GM18519 (cell line): ENCODE data around the gene PXDC1.

Experiments used
- ATAC-seq: cut with Tn5 transposase; IDR thresholded peaks from one replicate; pipeline ENCODE4 v1.9.1; 2021; ENCODE audit warnings: mild to moderate bottlenecking, moderate library complexity; ENCODE audit not compliant: unreplicated experiment, low FRiP score

PXDC1 gene

GRCh38 chr6:3719462-3720308, 31.8 kb downstream of the PXDC1 start:
- ATAC-seq, result no peak

- ATAC-seq, result no peak
Observed at GRCh38 chr6:3718407-3718806, 33.1 kb downstream of the PXDC1 start.

DNA sequence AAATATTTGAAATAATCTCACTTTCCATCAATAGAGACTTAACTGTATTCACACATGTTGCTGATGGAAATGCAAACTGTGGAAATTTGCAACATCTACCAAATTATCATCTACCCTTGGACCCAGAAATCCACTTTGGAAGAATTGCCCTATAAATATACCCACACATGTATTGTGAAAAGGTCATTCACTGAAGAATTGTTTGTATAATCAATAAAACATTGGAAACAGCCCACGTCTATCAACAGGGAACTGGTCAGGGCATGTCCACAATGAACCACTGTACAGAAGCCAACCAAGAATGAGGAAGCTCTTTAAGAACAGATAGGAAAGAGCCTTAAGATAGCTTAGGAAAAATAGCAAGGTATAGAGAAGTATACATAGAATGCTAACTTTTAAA, 36.2 kb downstream of the PXDC1 start:
- no peak for ATAC-seq

DNA sequence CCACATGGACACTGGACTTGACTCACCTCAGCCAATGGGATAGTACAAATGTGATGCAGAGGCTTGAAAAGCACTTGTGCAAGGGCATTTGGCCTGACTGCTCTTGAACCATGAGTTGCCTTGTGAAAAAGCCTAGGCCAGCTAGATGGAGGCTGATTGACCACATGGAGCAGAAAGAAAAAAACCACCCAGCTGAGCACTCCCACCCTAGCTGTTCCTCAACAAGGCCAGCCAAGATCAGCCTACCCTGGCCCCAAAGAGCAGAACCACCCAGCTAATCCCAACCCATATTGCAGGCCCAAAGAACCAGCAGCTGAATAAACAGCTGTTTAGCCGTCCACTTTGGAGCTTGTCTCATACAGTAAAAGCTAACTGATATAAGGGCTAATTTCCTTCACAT, 36.7 kb downstream of the PXDC1 start:
- no peak for ATAC-seq

DNA sequence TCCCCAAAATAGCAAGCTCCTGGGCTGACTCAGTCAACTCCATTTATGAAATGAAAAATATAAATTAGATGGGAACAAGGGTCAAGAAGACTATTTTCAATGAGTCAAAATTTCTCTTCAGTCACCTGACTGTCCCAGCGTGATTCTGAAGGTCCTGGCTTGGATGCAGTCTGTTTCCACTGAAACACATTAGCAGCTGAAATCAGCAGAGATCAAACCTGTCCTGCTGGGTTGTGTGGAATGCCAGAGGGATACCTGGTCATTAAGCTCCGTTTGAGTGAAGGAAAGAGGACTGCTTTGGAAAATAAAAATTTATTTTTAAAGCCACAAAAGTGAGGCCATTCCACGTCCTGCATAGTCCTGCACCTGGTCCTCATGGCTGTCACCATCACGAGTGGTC, 37.4 kb downstream of the PXDC1 start:
- ATAC-seq, result no peak

DNA sequence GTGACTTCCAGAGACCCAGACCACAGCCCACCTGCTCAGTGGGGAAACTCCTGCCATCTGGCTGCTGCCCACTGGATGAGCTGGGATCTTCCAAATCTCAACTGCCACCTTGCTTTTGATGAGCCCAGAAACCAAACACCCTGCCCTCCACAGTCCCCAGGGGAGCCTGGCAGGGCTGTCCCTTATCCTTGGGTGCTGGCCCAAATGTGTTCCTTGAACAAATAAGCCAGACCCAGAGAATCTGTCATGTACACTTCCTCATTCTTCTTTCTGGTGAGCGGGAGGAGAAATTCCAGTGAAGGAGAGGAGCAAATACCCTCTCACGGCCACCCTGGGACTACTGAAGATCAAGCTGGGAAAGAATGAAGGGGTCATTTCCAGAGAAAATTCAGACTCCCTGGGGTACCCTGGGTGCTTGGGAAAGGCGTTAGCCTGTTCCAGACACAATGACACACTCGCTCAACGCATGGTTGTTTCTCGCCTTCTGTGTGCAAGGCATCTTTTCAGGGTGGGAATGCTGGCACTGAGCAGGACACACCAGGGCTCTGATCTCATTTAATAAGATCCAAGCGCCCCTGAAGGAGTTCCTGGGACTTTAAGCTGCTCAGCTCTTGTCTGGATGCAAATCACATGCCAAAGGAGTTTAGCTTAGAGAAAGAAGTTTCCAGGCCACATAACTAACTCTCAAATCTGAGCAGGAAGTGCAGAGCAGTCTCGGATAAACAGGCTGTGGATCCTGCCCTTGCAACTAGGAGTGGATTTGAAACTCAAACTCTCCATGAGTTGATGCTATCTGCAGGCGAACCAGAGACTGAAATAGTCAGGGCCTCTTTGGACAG, 38.5 kb downstream of the PXDC1 start:
- ATAC-seq, result no peak

GRCh38 chr6:3711776-3712175, 39.7 kb downstream of the PXDC1 start:
- ATAC-seq, result no peak

GRCh38 chr6:3710403-3710802, 41.1 kb downstream of the PXDC1 start:
- ATAC-seq, result no peak

DNA sequence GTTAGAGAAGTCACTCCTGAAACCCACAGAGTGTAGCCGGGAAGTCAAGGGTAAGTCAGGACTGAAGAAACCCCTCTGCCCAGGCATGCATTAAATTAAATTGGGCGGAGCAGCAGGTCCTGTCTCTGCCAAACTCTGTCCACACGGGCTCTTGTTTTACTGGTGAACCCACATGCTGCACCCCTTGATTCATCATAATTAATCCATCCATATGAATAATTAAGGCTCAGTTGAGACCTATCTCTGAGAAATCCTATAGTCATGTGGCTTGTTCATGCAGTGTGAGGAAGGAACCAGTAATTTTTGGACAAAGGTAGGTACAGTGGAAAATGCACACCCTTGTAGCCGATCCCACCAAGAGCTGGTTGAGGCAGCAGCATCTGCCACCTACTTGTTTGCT, 43.0 kb downstream of the PXDC1 start:
- ATAC-seq, result no peak

DNA sequence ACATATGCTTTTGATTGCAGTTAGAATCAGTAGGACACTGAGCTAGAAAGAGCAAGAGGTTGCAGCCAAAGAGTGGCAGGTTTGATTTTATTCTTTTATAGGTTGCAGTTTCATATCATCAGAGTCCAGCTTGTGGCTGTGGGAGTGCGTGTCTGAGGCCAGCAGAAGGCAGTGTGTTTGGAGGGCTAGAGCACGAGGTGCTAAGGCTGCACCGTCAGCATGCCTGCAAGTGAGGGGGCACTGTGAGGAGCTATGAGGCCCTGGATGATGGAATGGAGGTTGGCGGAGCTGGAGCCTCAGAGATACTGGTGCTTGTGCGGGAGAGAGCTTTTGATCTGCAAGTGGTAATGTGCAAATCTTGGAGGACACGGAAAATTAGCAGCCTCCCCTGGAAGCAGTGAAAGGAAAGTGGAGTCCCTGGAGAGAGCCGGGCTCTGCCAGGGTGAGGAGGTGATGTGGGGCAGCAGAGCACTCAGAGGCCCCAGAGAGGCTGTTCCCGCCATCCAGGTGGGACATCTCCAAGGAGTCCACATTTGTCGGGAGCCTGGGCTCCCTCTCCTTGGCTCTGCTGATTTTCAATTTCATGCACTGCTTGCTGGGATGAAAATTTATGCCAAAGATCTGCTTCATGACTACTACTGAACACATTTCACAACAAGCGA, 43.6 kb downstream of the PXDC1 start:
- ATAC-seq, result no peak

GRCh38 chr6:3707024-3707423, 44.5 kb downstream of the PXDC1 start:
- no peak for ATAC-seq

DNA sequence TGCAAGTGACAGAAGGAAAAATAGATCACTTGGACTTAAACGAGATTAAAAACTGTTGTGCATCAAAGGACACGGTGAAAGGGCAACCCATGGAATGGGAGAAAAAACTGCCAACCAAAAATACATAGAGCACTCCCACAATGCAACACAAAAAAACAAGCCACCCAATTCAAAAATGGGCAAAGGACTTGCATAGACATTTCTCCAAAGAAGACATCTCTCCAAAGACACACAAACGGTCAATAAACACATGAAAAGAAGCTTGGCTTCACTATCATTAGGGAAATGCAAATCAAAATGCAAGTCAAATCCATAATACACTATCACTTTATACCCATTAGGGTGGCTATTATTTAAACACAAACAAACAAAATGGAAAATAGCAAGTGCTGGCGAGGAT, 45.0 kb downstream of the PXDC1 start:
- ATAC-seq, result no peak

- ATAC-seq, result no peak
Observed at GRCh38 chr6:3701631-3702030, 49.9 kb downstream of the PXDC1 start.

DNA sequence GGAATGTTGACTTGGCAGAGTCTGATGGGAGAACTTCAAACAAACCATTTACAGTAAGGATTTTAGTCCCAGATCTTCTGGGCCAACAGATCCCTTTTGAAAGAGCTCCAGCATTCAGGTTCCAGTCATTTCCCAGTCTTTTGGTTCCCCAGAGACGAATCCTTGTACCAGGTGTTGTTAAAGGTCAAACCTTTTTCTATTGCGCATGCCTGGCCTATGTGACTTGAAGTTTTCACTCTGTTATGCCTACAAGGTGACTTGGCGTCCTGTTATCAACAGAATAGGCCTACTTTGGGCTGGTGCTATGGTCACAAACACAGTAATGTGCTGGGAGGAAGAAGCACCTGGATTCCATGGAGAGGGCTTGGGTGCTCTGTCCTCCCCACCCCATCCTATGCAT, 52.3 kb downstream of the PXDC1 start:
- no peak for ATAC-seq

DNA sequence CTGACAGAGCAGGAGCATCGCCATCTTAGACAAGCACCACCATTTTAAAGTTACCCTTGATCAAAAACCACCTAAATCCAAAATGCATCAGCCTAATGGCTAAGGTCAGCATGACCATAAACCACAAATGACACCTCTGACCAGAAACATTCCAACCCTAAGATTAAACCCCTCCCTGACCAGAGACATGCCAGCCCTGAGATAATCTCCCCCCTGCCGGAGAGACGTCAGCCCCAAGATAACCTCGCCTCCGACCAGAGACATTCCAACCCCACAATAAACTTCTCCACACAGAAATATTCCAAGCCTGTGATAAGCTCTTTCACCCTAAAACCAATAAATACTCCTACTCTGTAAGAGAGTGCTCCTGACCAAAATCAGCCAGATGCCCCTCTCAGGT, 53.5 kb downstream of the PXDC1 start:
- no peak for ATAC-seq

DNA sequence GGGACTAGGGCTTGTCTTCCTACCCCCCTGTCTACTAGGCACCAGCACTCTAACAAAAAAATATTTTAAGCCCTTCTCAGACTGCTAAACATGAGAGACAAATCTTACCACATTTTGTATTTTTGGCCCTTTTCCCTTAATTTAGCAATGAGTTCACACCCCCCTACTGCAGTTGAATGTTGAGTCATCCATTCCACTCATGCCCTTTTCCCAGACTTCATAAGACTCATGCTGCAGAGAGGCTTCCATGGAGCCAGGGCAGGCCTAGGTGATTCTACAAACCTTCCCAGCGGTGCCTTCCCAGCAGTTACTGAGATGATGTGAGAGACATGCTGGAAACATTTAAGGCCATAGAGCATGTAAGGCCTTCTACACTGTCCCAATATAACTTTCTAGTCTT, 53.9 kb downstream of the PXDC1 start:
- no peak for ATAC-seq

DNA sequence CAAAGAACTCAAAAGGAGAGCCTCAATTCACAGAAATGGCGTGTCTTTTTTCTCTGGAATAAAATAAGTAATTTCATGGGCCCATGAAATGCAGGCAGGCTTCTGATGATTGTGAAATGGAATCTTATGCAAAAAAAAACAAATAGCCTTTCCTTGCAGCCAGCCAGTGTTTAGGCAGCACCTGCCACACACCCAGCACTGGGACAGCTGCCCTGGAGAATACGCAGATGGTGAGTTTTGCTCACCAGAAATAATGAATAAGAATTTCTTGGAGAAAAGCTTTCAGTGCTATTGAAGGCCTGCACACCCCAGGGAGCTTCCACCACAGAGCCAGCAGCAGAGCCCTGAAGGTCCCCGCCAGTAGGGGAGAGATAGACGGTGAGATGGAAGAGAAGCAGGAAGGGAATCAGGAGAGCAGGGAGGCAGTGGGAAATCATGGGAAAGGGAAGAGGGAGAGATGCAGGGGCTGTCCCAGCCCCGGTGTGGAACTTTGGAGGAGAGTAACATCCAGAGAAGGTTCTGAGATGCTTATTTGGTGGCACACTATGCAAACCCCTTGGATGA, 54.9 kb downstream of the PXDC1 start:
- ATAC-seq, result no peak

- no peak for ATAC-seq
Observed at GRCh38 chr6:3695065-3695817, 56.3 kb downstream of the PXDC1 start.

- no peak for ATAC-seq
Observed at GRCh38 chr6:3693831-3694230, 57.7 kb downstream of the PXDC1 start.

GRCh38 chr6:3690506-3690905, 61.0 kb downstream of the PXDC1 start:
- no peak for ATAC-seq
